ENCODE data around the gene ZBTB4.

Gene ZBTB4

GRCh38 chr17:7438656-7439460 is 40.6 kb downstream of the ZBTB4 start:
- no peak for FAIRE-seq

DNA sequence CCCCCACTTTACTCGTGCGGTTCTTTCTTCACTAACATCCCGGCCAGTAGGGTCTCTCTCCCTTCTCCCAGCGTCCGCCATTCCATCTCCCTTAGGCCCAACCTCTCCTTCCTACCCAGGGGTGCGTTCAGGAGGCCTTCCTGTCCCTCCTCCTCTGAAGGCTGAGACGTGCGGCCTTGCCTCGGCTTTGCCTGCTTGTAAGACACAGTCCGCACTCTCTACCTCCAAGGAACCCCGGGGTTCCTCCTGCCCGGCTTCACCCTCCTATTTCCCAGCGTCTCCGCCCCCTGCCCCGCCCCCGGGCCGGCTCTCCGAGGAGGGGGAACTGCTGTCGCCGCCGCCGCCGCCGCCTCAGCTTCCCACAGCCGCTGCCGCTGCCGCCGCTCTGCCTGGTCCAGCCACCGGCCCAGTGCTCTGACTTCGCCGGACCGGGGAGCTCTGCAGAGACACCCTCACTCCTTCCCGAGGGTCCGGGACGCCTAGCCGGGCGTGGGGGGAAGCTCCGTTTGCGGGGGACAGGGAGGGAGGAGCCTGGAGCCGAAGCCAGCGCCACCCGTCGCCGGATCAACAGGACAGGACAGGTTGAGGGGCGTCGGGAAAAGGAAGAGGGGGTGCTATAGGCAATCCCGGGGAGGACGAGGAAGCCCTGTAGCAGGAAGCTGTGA is 41.3 kb downstream of the ZBTB4 start:
- FAIRE-seq: no peak

DNA sequence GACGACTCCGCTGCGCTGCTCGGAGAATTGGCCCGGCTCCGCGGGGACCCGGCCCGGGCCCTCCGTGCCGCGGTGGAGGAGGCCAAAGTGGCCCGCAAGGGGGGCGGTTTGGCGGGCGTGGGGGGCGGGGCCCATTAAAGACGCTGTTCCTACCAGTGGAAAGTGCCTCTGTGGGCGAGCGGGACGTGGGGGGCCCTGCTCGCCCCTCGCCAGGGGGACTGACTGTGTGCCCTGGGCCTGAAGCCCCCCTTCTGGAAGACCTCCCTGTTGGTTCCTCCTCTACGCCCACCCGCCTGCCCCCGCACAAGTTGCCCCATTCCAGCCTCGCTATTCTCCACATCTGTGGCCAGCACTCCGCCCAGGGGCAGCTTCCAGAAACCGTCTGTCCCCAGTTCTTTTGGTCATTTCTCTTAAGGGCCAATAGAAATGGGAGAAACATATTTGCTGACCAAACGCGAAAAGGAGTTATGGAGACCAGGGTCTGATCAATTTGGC is 42.0 kb downstream of the ZBTB4 start:
- no peak for FAIRE-seq

GRCh38 chr17:7436556-7437368 is 42.7 kb downstream of the ZBTB4 start:
- no peak for FAIRE-seq

- no peak for FAIRE-seq
Observed at GRCh38 chr17:7435676-7436555, 43.5 kb downstream of the ZBTB4 start.

DNA sequence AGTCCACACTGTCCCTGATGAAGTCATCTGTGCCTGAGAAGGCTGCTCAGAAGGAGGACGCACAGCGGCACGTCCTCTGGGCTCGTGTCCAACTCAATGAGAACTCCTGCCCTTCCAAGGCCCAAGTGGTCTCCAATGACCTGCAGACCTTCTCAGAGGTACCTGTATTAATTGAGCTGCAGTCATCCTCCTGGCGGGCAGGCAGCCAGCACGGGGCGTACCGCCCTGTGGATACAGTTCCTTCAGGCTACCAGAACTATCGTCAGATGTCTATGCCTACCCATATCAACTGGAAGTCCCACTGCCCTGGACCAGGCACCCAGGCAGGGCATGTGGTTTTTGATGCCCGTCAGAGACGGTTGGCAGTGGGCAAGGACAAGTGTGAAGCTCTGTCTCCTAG is 47.1 kb downstream of the ZBTB4 start:
- no peak for FAIRE-seq

- FAIRE-seq: no peak
Observed at GRCh38 chr17:7431231-7431630, 48.2 kb downstream of the ZBTB4 start.

- FAIRE-seq: no peak
Observed at GRCh38 chr17:7429722-7430121, 49.7 kb downstream of the ZBTB4 start.

DNA sequence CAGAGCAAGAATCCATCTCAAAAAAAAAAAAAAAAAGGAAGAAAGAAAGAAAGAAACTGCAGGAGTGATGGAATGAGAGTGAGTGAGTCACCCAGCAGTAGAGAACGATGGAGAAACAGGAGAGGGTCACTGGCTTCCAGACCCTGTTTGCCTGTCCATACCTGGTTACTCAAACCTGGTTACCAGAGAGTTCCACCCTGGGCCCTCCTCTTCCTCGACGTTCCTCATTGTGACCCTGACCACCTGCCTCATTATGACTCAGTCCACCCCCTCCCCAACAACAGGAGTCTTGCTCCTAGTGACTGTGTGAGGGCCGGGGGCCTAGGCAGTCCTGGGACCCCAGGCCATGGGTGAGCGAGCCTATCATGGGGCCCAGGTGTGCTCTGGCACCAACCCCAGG is 50.9 kb downstream of the ZBTB4 start, which contains the start of gene SPEM3:
SPEM3 (plus strand) TSS at position 301 of the 400 bp plus-strand sequence; CDS start at position 347, 46 bp downstream.
- no peak for FAIRE-seq

- no peak for FAIRE-seq
Observed at GRCh38 chr17:7427549-7427948, 51.9 kb downstream of the ZBTB4 start.

DNA sequence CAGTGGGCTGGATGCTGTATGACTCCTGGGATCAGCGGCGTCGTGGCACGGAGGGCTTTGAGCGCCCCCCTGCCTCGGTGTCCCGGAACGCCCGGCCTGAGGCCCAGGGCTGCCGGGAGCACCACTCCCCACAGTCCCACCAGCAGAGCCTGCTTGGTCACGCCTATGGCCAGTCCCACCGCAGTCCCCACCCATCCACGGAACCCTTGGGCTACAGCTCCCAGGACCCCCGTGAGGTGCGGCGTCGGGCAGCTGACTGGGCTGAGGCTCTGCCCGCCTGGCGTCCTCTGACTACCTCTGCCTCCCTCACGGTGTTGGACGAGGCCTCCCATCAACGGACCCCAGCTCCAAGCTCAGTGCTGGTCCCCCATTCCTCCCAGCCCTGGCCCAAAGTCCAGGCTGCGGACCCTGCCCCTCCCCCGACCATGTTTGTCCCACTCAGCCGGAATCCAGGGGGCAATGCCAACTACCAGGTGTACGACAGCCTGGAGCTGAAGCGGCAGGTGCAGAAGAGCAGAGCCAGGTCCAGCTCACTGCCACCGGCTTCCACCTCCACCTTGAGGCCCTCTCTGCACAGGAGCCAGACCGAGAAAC is 52.4 kb downstream of the ZBTB4 start:
- no peak for FAIRE-seq

- no peak for FAIRE-seq
Observed at GRCh38 chr17:7426203-7426863, 53.1 kb downstream of the ZBTB4 start.

DNA sequence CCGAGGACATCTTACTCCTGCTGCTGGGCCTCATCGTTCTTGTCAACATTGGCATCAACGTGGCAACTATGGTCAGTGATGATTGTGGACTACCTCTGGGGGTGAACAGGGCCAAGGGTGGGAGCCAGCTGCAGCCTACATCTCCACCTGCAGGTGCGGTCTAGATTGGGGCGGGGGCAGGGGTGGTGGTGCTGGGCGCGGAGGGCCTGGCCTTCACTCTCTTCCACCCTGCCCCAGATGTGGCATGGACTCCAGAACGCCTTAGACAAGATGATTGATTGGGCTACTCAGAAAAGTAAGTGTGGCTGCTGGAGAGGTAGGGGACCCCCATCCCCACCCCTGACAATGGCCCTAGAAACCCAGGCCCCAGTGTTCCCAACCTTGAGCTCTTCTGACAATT is 53.7 kb downstream of the ZBTB4 start:
- FAIRE-seq: no peak

DNA sequence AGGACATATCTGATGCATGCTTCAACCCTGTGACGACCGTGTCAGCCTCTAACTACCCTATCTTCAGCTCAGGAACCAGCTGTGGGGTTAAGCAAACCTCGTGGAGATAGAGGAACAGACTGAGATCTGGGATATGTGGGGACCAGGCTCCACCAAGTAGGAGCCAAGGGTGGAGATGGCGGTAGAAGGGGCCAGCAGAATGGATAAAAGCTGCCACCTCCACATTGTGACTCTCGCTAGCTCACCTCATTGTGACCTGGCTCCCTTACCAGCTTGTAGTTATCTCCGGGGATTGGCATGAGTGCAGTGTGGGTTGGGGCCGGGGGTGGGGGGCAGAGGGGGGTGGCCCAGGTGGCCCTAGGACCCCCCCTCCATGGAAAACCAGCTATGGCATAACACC is 54.1 kb downstream of the ZBTB4 start, which contains the start of gene SPEM2:
SPEM2 (plus strand) TSS at position 301 of the 400 bp plus-strand sequence; CDS start at position 374, 73 bp downstream.
- FAIRE-seq: no peak

DNA sequence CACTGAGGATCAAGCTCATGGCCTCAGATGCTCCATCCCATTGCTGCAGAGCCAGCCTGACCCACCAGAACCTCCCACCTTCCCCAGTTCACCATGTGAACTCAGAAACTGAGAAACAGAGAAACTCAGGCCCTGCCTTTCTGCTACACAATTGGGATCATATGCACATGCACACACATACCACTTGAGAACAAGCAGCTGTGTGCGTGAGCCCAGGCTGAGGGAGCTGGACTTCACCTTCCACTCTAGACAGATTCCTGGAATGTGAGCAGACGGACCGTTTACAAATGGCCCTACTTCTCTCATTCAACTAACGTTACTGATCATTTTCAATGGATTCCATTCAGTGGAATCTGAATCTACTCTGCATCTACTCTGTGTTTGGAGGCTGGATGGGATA is 55.8 kb downstream of the ZBTB4 start:
- no peak for FAIRE-seq

- no peak for FAIRE-seq
Observed at GRCh38 chr17:7421186-7421585, 58.2 kb downstream of the ZBTB4 start.

DNA sequence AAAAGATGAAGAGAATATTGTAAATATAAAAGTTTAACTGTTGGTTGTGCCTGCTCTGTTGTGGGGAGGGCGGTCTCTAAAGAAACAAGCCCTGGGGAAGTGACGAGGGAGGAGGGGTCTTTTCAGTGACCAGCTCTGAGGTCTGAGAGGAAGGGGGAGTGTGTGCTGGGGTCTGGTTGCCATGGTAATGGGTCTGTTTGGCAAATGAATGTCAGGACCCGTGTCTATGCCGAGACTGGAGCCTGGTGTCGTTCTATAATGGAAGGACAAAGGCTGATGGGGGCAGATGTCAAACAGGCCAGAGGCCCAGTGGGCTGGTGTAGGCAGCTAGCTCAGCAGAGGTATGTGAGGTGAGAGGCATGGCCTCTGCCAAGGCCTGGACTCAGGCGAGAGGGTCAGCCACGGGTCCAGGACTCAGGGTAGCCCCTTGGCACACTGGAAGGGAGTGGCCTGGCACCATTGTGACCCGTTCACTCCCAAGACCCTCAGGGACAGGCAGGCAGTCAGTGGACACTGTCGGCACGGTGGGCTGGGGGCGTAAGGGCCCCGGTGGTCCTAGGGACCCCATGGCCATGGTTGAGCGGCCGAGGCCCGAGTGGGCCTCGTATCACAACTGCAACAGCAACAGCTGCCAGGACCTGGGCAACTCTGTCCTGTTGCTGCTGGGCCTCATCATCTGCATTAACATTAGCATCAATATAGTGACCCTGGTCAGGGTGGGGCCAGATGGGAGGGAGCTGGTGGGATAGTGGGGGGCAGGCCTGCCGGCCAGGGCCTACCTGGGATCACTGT is 59.4 kb downstream of the ZBTB4 start, which contains the start of gene SPEM1:
SPEM1 (plus strand) TSS at position 506 of the 792 bp plus-strand sequence; CDS start at position 567, 61 bp downstream.
- FAIRE-seq: no peak

DNA sequence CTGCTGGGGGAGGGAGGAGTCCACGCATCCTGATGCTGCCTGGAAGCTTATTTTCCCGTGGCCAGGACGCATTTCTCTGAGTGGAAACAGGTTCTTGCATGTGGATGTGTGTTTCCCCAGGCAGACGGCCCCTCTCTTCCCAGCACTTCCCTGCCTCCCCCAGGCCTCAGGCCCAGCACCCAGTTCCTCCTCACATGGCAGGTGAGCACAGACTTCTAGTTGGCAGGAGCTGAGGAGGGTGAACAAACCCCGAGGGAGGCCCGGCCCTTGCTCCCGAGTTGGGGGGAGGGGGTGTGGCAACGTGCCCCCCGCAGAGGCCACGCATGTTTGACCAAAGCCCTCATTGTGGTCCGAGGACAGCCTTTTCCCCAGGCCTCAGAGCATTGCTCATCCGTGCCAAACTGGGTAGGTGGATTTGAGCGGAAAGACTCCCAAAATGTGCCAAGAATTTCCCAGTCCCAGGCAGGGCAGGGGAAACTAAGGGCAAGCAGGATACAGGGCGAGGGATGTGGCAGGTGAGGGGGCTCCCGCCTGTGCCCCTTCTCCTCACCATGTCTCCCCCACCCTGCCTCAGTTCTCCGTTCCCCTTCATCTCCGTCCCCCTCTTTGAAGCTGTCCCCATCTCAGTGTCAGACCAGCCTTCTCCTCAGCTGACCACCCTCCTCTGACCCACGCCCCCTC is 60.8 kb downstream of the ZBTB4 start:
- no peak for FAIRE-seq

DNA sequence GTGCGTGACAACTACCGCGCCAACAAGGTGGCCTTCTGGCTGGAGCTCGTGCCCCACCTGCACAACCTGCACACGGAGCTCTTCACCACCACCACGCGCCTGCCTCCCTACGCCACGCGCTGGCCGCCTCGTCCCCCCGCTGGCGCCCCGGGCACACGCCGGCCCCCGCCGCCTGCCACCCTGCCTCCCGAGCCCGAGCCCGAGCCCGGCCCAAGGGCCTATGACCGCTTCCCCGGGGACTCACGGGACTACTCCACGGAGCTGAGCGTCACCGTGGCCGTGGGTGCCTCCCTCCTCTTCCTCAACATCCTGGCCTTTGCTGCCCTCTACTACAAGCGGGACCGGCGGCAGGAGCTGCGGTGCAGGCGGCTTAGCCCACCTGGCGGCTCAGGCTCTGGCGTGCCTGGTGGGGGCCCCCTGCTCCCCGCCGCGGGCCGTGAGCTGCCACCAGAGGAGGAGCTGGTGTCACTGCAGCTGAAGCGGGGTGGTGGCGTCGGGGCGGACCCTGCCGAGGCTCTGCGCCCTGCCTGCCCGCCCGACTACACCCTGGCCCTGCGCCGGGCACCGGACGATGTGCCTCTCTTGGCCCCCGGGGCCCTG is 62.3 kb downstream of the ZBTB4 start:
- FAIRE-seq: no peak

All from colon (tissue), 2 donors.